Choroid plexus epithelial cell (primary cell): ENCODE measurements around the gene INPP5A.

Experiments
- DNase-seq: peaks from one replicate; pipeline ENCODE4 v3.0.0-alpha.2; 2010; ENCODE audit warnings: low read depth
- H3K4me3 ChIP-seq: 2 replicates; pipeline ENCODE4 v1.5.1; 2011; ENCODE audit warnings: low read depth, mild to moderate bottlenecking, control low read depth, low read length, moderate library complexity
- TF ChIP-seq, protein P1 (sequence below): conservative IDR thresholded peaks from 2 replicates; pipeline ENCODE4 v1.5.1; 2011; ENCODE audit warnings: low read depth, mild to moderate bottlenecking, control low read depth, inconsistent platforms, low read length, moderate library complexity

The INPP5A gene

DNA sequence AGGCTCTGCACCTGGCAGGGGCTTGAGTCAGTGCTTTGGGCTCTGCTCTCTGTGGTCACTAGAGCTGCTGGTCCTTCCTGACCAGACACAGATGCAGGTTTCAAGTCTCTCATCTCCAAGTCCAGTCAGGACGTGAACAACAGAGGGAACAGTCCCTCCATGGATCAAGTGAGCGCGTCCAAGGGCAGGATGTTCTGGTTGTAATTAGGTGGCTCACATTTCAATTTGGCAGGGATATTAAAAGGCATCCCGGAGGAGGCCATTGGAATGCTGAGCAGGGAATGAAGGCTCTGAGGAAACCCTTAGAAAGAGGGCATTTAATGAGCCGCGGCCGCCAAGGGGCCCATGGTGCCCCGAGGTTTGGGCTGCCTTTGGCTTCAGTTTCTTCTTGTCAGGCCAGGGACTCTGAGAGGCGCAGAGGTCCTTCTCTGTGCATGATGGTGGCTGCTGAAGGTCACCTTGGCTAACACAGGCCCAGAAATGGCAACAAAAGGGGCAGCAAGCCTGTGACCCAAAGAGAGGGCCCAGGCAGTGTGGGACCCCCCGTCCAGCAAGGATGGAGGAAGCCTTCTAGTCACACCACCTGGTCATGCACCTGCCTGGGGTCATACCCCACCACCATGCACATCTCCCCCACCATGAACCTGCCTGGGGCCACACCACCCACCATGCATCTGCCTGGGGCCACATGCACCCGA, 30.7 kb upstream of the INPP5A start:
- no peak for DNase-seq
- H3K4me3 ChIP-seq = no peak overlapping the region
- TF ChIP-seq, protein P1, sequence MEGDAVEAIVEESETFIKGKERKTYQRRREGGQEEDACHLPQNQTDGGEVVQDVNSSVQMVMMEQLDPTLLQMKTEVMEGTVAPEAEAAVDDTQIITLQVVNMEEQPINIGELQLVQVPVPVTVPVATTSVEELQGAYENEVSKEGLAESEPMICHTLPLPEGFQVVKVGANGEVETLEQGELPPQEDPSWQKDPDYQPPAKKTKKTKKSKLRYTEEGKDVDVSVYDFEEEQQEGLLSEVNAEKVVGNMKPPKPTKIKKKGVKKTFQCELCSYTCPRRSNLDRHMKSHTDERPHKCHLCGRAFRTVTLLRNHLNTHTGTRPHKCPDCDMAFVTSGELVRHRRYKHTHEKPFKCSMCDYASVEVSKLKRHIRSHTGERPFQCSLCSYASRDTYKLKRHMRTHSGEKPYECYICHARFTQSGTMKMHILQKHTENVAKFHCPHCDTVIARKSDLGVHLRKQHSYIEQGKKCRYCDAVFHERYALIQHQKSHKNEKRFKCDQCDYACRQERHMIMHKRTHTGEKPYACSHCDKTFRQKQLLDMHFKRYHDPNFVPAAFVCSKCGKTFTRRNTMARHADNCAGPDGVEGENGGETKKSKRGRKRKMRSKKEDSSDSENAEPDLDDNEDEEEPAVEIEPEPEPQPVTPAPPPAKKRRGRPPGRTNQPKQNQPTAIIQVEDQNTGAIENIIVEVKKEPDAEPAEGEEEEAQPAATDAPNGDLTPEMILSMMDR = no peak

DNA sequence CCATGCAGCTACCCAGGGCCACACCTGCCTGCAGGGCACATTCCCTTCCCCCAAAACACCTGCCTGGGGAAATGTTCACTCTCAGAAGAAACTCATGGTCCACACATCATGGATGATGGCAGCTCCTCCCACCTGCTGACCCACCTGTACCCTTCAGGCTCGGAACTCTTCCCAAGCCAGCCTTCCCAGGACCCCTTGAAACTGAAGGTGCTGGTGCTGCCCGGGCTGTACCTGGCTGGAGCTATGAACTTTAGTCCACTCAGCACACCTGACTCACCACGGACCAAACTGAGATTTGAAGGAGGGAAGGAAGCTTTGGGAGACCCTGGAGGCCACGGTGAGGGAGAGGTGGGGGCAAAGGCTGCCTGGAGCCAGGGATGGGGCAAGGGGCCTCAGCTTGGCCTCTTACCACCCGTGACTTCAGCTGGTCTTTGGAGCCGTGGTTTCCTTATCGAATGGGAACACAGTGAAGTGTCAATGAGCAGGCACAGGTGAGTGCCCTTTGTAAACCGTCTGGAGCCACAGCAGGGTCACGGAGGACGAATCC, 30.1 kb upstream of the INPP5A start:
- no peak overlapping the region for H3K4me3 ChIP-seq
- TF ChIP-seq, protein P1 = no peak
- DNase-seq = no peak

DNA sequence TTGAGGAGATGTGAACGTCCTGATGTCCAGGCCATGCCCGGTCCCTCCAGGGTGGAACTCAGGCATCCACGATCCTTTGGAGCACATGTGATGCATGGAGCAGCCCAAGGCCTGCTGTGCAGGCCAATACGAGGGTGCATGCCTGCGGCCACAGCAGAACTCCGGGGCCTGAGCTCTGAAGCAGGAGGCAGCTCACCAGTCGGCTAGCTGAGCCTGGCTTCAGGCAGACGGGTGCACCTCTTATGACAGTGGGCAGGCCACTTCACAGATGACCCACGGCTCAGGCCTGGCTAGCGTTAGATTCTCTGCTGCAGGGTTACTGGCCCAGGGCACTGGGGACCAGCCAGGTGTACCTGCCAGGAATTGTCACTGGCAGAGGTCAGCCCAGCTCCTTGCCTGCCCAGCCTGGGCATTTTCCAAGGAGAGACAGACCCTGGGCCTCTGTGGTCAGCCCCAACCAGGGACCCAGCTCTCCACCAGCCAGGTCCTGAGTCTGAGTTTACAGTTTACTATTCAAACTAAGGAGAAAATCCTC, 29.6 kb upstream of the INPP5A start:
- DNase-seq = no peak
- TF ChIP-seq, protein P1 = no peak
- H3K4me3 ChIP-seq = no peak overlapping the region

DNA sequence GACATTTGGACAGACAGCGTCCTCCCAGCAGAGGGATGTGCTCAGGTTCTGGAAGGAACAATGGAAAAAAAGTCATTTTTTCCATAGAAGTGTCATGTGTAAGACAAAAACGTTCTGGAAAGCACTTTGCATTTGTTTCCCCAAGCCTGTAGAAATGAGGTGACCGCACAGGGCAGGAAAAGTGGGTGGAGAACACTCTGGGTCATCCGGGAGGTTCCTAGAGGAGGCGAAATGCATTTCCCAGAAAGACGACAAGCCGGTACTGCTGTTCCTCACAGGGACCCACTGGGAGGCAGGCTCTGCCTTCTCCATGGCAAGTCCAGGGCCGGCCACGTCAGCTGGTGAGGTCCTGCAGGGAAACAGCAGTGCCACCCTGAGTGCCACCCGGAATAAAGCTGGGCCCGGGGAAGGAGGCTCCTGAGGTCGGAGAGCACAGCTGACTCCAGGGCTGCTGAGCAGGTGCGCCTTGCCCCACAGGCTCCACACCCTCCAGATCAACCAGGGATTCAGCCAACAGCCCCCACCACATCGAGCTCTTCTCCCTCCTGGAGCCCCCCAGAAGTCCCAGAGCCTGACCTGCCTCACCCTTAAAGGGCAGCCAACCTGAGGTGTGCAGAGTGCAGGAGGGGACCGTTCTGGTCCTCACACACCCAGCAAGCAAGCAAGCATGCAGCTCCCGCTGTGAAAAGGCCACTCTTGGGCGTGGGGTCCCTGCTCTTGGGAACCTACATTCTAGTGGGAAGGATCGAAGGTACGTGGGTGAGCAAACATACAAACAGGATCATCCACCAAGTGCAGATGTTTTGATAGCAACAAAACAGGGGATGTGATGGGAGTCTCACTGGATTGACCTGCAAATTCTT, 28.8 kb upstream of the INPP5A start:
- no peak for DNase-seq
- TF ChIP-seq, protein P1 = no peak
- H3K4me3 ChIP-seq = no peak overlapping the region

DNA sequence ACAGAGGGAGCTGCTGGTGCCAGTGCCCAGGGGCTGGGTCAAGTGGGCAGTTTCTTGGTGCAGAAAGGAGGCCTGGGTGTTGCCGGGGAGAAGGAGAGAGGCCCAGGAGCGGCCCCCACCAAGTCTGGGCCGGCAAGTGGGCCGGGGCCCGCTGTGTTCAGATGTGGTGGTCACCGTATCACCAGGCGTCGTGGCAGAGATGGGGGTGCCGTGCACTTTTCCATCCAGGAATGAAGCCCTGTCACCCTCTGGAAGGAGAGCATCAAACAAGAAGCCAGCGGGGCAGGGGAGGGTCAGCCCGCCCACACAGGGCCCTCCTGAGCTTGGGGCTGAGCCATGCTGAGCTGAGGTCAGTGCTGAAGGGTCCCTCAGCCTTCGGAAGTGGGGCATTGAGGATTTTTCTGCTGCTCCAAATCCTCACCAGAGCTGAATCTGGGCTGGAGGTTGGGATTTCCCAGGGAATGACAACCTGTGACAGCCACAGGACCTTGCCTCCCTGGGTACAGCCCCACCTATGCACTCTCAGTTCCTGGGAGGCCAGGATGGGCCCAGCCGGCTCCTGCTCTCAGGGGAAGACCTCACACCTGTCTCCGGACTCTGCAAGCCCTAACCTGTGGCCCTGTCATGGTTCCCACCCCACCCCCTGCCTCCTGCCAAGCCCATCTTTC, 27.9 kb upstream of the INPP5A start:
- no peak overlapping the region for H3K4me3 ChIP-seq
- DNase-seq = no peak
- TF ChIP-seq, protein P1 = no peak

DNA sequence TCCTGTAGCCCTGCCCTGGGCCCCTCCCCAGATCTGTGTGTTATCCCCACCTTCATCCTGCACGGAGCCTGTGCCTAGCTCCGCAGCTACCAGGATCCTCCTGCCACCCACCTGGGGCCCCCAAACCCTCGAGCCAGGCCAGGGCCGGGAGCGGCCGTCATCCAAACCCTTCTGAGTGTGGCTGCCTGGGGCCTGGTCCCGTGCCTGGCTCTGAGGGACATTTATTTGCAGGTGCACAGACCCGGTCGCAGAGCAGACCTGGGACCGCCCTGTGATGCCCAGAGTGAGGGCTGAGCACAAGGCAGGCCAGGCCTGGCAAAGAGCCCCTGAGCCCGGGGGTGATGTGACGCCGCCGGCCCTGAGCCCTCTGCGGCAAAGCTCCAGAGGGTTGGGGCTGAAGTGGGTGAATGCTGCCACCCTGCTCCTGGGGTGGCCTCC, 27.4 kb upstream of the INPP5A start:
- H3K4me3 ChIP-seq = no peak overlapping the region
- DNase-seq = no peak
- TF ChIP-seq, protein P1 = no peak
